Common myeloid progenitor, CD34-positive (primary cell): ENCODE data around the gene LMNTD2.

ENCODE experiments used
- CTCF ChIA-PET: fragments of 350-600 bp; sonication (Branson Sonifier 250); formaldehyde crosslinking; loops from one replicate; lab custom pipeline; 2021; ENCODE audit warnings: antibody characterized with exemption; lab: Charles Lee
- POLR2A ChIA-PET: fragments of 350-600 bp; sonication (Branson Sonifier 250); formaldehyde crosslinking; loops from one replicate; lab custom pipeline; 2021; ENCODE audit warnings: antibody characterized with exemption; lab: Charles Lee
- DNase-seq, 3 donors: peaks; one replicate each; pipeline versions ENCODE4 v3.0.0 to v3.0.0-alpha.2; 2013
- H3K27ac ChIP-seq, 2 experiments: 1 replicate in 1 of 2; 2 replicates in 1 of 2; pipeline ENCODE4 v1.7.0; 2013; ENCODE audit warnings: inconsistent platforms in 2 of 2, low read length in 2 of 2, mild to moderate bottlenecking in 2 of 2, low read depth in 1 of 2, moderate library complexity in 1 of 2; ENCODE audit not compliant: severe bottlenecking in 2 of 2, insufficient read depth in 1 of 2, poor library complexity in 1 of 2
- H3K27me3 ChIP-seq, 5 experiments: replicated peaks in 2 of 5; 1 replicate in 3 of 5; 2 replicates in 2 of 5; pipeline versions ENCODE4 v1.6.1 to v1.7.0; 2013; ENCODE audit warnings: low read length in 4 of 5, mild to moderate bottlenecking in 2 of 5, moderate library complexity in 2 of 5, inconsistent platforms in 1 of 5; ENCODE audit not compliant: insufficient read depth in 5 of 5, control insufficient read depth in 4 of 5
- H3K36me3 ChIP-seq, 4 experiments: 1 replicate in 2 of 4; 2 replicates in 2 of 4; pipeline versions ENCODE4 v1.6.1 to v1.7.0; 2013; ENCODE audit warnings: low read length in 3 of 4, control low read depth in 1 of 4, mild to moderate bottlenecking in 1 of 4; ENCODE audit not compliant: control insufficient read depth in 4 of 4, insufficient read depth in 4 of 4
- H3K4me1 ChIP-seq, 4 experiments: 1 replicate in 3 of 4; 2 replicates in 1 of 4; pipeline versions ENCODE4 v1.6.1 to v1.7.1; 2013; ENCODE audit warnings: low read length in 3 of 4, mild to moderate bottlenecking in 3 of 4, control low read depth in 1 of 4, inconsistent platforms in 1 of 4, moderate library complexity in 1 of 4; ENCODE audit not compliant: control insufficient read depth in 4 of 4, insufficient read depth in 4 of 4; ENCODE audit errors: control extremely low read depth in 1 of 4
- H3K4me3 ChIP-seq, 7 experiments: 1 replicate in 4 of 7; 2 replicates in 3 of 7; pipeline versions ENCODE4 v1.5.1 to v1.7.0; 2013; ENCODE audit warnings: mild to moderate bottlenecking in 7 of 7, low read length in 6 of 7, moderate library complexity in 6 of 7, inconsistent platforms in 2 of 7, low read depth in 2 of 7, control low read depth in 1 of 7; ENCODE audit not compliant: insufficient read depth in 4 of 7, control insufficient read depth in 1 of 7; ENCODE audit errors: extremely low read depth in 1 of 7
- H3K9me3 ChIP-seq, 5 experiments: 1 replicate in 4 of 5; 2 replicates in 1 of 5; pipeline versions ENCODE4 v1.6.1 to v1.7.1; 2013; ENCODE audit warnings: low read length in 4 of 5, mild to moderate bottlenecking in 2 of 5, inconsistent platforms in 1 of 5, low read depth in 1 of 5, moderate library complexity in 1 of 5; ENCODE audit not compliant: control insufficient read depth in 4 of 5, insufficient read depth in 2 of 5; ENCODE audit errors: control extremely low read depth in 1 of 5
- WGBS: methylation state at CpG from one replicate; pipeline ENCODE4 v1.1.5; 2013; ENCODE audit not compliant: insufficient coverage; 5-methylcytosine and 5-hydroxymethylcytosine counted together

Gene LMNTD2

DNA sequence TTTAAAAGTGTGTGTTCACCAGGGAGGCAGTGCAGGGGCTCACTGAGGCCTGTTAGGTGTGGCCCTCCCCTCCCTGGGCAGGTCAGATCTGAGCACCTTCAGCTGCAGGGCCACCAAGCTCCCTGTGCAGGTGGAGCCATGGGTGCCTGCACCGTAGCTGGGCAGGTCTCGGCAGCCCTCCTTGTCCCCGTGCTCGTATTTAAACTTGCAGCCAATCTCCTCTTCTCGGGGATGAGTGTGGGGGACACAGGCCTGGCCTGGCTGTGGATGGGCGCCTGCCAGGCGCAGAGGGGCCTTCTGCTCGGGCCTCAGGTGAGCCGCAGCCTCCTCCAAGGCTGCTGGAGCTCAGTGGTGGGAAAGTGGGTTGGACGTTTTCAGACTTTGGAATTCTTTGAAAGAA is 34.9 kb upstream of the LMNTD2 start:
- peaks cover 0 to 12% (median 2%) of the 10 kb centered on the region in 4 experiments for H3K4me1 ChIP-seq
- ChIA-PET POLR2A (no interaction called here), CTCF (interaction anchor here (1.3 to 1.6 kb wide), 3 partner anchors 9 to 31 kb away, joined by 4 to 6 read pairs (median 4); no protein-coding TSS in a partner anchor)
- H3K36me3 ChIP-seq = peaks cover 14 to 83% (median 66%) of the 10 kb centered on the region in 4 experiments
- no peaks in the 10 kb centered on the region for H3K27me3 ChIP-seq
- H3K9me3 ChIP-seq = no peaks in the 10 kb centered on the region
- 99% methylated on average over 9 of the region's 10 CpGs for WGBS
- no peak for DNase-seq
- H3K27ac ChIP-seq = no peak overlapping the region
- no peak overlapping the region for H3K4me3 ChIP-seq

- ChIA-PET CTCF (no interaction called here), POLR2A (no interaction called here)
- Histone ChIP-seq H3K4me1 (peaks cover 0 to 12% (median 2%) of the 10 kb centered on the region in 4 experiments), H3K36me3 (peaks cover 13 to 83% (median 68%) of the 10 kb centered on the region in 4 experiments), H3K4me3 (no peak overlapping the region), H3K27ac (no peak overlapping the region), H3K27me3 (no peaks in the 10 kb centered on the region), H3K9me3 (no peaks in the 10 kb centered on the region)
- DNase-seq = no peak
- 99% methylated on average over 21 of the region's 21 CpGs for WGBS
Observed at GRCh38 chr11:593347-593746, 32.8 kb upstream of the LMNTD2 start.

- Histone ChIP-seq H3K36me3 (peaks cover 11 to 81% (median 65%) of the 10 kb centered on the region in 4 experiments), H3K4me3 (no peak overlapping the region), H3K4me1 (peaks cover 0 to 14% (median 2%) of the 10 kb centered on the region in 4 experiments), H3K27me3 (no peaks in the 10 kb centered on the region), H3K9me3 (no peaks in the 10 kb centered on the region), H3K27ac (no peak overlapping the region)
- WGBS = 97% methylated on average over 6 of the region's 10 CpGs
- ChIA-PET POLR2A (interaction anchor here (0.6 kb wide), 1 partner anchor 23 kb away, joined by 3 read pairs; no protein-coding TSS in a partner anchor), CTCF (no interaction called here)
- no peak for DNase-seq
Observed at GRCh38 chr11:592918-593317, 32.4 kb upstream of the LMNTD2 start.

DNA sequence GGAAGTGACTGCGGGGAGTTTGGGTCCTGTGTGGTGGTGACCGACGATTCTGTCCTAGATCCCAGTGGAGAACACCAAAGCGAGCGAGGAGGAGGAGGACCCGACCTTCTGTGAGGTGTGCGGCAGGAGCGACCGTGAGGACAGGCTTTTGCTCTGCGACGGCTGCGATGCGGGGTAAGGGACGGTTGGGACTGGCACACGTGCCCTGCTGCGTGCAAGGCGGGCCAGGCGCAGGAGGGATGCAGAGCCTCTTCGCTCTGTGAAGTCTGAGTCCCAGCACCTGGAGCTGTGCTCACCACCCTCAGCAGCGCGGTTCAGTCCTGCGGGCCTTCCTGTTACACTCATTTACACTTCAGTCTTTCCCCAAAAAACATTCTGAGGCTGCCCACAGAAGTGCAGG is 32.0 kb upstream of the LMNTD2 start:
- POLR2A ChIA-PET = interaction anchor here (0.6 to 1.2 kb wide), 2 partner anchors 24 to 33 kb away, joined by 3 read pairs; no protein-coding TSS in a partner anchor
- Histone ChIP-seq H3K9me3 (no peaks in the 10 kb centered on the region), H3K27ac (no peak overlapping the region), H3K36me3 (peaks cover 11 to 81% (median 66%) of the 10 kb centered on the region in 4 experiments), H3K4me1 (peaks cover 0 to 16% (median 2%) of the 10 kb centered on the region in 4 experiments), H3K4me3 (no peak overlapping the region), H3K27me3 (no peaks in the 10 kb centered on the region)
- DNase-seq = no peak
- CTCF ChIA-PET = no interaction called here
- WGBS = 97% methylated on average over 20 of the region's 22 CpGs

DNA sequence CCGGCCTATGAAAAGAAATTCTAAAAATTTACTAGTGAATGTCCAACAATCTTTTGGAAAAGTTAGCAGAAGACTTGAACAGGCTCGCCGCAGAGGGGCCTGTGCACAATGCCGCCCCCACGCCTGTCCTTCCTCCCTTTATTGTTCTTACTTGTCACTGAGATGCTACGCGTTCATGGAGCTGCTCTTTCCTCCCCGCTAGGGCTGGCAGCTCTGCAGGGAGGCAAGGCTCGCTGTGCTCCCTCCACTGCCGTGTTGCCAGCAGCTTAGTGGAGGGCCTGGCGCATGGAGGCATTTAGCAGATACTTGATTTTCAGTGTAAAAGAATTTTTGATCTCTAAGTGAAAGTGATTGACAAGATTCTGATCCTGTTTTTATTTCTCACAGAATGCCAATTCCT is 30.5 kb upstream of the LMNTD2 start:
- CTCF ChIA-PET = interaction anchor here (1.0 to 1.4 kb wide), 2 partner anchors 13 to 21 kb away, joined by 3 to 4 read pairs; no protein-coding TSS in a partner anchor
- H3K36me3 ChIP-seq = peaks cover 14 to 81% (median 65%) of the 10 kb centered on the region in 4 experiments
- 86% methylated on average over 10 of the region's 11 CpGs for WGBS

DNA sequence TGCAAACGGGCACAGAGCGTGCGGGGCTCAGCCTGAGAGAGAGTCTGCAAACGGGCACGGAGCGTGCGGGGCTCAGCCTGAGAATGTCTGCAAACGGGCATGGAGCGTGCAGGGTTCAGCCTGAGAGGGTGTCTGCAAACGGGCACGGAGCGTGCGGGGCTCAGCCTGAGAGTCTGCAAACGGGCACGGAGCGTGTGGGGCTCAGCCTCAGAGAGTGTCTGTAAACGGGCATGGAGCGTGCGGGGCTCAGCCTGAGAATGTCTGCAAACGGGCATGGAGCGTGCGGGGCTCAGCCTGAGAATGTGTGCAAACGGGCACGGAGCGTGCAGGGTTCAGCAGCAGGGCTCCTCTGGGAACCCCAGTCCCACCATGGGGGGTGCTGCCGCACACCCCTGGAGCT is 29.3 kb upstream of the LMNTD2 start:
- WGBS = 96% methylated on average over 26 of the region's 26 CpGs
- POLR2A ChIA-PET = no interaction called here

More for the DNA sequence above, 30.5 kb upstream of the LMNTD2 start:
- Histone ChIP-seq H3K27me3 (no peaks in the 10 kb centered on the region), H3K4me1 (peaks cover 0 to 5% (median 2%) of the 10 kb centered on the region in 4 experiments), H3K9me3 (no peaks in the 10 kb centered on the region), H3K4me3 (no peak overlapping the region), H3K27ac (no peak overlapping the region)
- no peak for DNase-seq
- POLR2A ChIA-PET = interaction anchor here (1.2 kb wide), 1 partner anchor 34 kb away, joined by 3 read pairs; no protein-coding TSS in a partner anchor

DNA sequence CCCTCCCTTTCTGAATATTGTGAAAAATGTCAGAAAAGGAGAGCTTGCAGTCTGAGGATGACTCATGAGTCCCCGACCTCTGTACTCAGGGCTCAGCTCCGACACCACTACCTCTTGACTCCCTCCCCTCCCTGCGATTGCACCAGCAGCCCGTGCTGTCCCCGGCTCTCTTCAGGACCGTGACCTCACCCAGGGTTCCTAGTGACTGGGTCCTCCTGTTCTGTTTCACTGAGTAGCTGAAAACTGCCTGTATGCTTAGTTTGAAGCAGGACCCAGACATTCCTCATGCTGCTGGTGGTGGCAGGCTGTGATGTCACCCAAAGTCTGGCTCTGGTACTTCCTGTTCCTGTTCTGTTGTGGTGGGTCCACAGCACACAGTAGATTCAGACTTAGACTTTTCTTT is 27.4 kb upstream of the LMNTD2 start:
- peak in 2 of 3 donors; percentile 61 to 72 for DNase-seq
- H3K4me3 ChIP-seq = no peak overlapping the region
- POLR2A ChIA-PET = interaction anchor here (0.9 kb wide), 1 partner anchor 25 kb away, joined by 3 read pairs; no protein-coding TSS in a partner anchor
- peak overlapping the region in 1 of 2 experiments; percentile 5 for H3K27ac ChIP-seq
- WGBS = 88% methylated on average over 5 of the region's 6 CpGs
- peaks cover 12 to 69% (median 52%) of the 10 kb centered on the region in 4 experiments for H3K36me3 ChIP-seq
- H3K27me3 ChIP-seq = no peaks in the 10 kb centered on the region
- CTCF ChIA-PET = interaction anchor here (1.0 kb wide), 1 partner anchor 17 kb away, joined by 4 read pairs; no protein-coding TSS in a partner anchor
- H3K4me1 ChIP-seq = peaks cover 0 to 4% (median 2%) of the 10 kb centered on the region in 4 experiments
- no peaks in the 10 kb centered on the region for H3K9me3 ChIP-seq

More for the DNA sequence above, 29.3 kb upstream of the LMNTD2 start:
- CTCF ChIA-PET = interaction anchor here (1.2 kb wide), 1 partner anchor 12 kb away, joined by 3 read pairs; no protein-coding TSS in a partner anchor
- peaks cover 0 to 4% (median 2%) of the 10 kb centered on the region in 4 experiments for H3K4me1 ChIP-seq
- no peak overlapping the region for H3K4me3 ChIP-seq
- no peaks in the 10 kb centered on the region for H3K9me3 ChIP-seq
- peaks cover 13 to 74% (median 58%) of the 10 kb centered on the region in 4 experiments for H3K36me3 ChIP-seq
- DNase-seq = no peak
- no peaks in the 10 kb centered on the region for H3K27me3 ChIP-seq
- H3K27ac ChIP-seq = no peak overlapping the region
